ENCODE results near the gene LBP.
"Not testable (repeated sequence)": the region's sequence is repeated elsewhere in the genome, so short reads cannot be mapped to it uniquely, and the experiment has no call there.

LBP gene

GRCh38 chr20:38343311-38344106 lies 2.8 kb upstream of the LBP start:
- DNase-seq (ENCODE audit: extremely low spot score, insufficient read length, low read depth) (no peak), FAIRE-seq (no peak)

DNA sequence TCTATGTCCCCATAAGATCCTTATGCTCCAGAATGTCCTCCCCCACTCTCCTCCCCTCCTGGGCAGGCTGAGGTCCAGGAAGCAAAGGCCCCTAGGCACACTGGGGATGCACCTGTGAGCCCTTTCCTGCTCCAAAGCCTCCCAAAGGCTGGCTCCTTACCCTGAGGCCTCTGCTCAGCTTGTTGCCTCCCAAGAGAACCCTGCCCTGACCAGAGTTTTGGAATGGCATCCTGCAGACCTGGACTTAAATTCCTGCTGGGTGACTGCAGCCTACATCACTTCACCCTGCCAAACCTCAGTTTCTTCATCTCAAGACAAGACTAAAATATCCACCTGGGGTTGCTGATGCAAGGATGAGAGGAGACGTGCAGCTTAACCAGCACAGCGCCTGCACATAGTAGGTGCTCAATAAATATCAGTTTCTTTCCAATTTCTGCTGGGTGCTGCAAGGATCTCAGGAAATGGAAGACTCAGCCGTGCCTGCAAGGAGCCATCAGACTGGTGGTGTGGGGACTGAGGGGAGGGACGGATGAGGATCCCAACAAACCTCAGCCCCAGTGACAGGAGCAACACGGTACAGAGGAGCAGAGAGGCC lies 2.1 kb upstream of the LBP start:
- no peak for DNase-seq (ENCODE audit: extremely low spot score, insufficient read length, low read depth)
- no peak for FAIRE-seq

DNA sequence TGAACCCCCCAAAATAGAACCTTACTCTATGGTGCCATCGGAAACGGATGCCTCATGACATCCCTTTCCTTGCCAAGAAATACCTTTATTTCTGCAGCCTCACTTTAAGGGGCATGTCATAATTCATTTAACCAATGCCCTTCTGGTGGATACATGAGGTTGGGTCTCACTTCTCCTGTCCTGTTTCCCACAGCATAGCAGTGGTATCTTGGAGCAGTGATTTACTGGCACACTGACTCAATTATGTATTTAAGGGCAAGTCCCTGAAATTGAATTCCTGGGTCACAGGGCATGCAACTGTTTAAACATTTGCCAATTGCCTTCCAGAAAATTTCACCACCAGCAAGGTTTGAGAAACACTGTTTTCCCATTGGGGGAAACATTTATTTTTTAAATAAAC lies 639 bp upstream of the LBP start:
- FAIRE-seq (no peak), DNase-seq (ENCODE audit: extremely low spot score, insufficient read length, low read depth) (no peak)

- FAIRE-seq (no peak), DNase-seq (ENCODE audit: extremely low spot score, insufficient read length, low read depth) (no peak)
Observed at GRCh38 chr20:38346741-38347140, 459 bp downstream of the LBP start.

- no peak for DNase-seq (ENCODE audit: extremely low spot score, insufficient read length, low read depth)
- FAIRE-seq, result no peak
Observed at GRCh38 chr20:38349856-38350255, 3.6 kb downstream of the LBP start.

- no peak for DNase-seq (ENCODE audit: extremely low spot score, insufficient read length, low read depth)
- FAIRE-seq, result no peak
Observed at GRCh38 chr20:38350879-38351775, 4.8 kb downstream of the LBP start.

DNA sequence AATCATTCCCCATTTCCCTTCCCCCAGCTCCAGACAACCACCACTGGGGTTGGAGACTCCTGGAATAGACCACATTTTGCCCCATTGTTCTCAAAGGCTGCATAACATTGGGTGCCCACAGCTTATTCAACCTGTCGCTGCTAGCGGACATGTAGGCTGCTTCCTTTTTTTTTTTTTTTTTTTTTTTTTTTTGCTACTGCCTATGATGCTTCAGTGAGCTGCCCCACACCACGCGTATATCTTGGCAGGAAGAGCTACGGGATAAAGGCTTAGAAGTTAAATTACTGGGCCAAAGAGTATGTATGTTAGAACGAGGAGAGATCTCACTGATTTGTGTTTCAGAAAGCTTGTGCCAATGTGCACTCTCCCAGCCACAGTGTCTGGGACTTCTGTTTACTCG lies 7.0 kb downstream of the LBP start:
- DNase-seq (ENCODE audit: extremely low spot score, insufficient read length, low read depth) (no peak), FAIRE-seq (no peak)

DNA sequence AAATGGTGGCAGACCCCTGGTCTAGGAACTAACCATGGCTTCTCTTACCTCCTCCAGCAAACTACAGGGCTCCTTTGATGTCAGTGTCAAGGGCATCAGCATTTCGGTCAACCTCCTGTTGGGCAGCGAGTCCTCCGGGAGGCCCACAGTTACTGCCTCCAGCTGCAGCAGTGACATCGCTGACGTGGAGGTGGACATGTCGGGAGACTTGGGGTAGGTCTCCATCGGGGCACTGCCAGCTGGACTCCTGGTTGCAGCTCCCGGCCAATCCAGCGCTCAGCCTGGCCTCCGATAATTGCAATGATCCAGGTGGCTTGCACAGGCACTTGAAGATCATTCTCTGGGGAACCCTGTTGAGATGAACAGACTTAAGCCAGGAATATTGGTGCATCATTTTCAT lies 7.9 kb downstream of the LBP start:
- no peak for FAIRE-seq
- DNase-seq (ENCODE audit: extremely low spot score, insufficient read length, low read depth), result no peak

GRCh38 chr20:38355161-38356012 lies 9.1 kb downstream of the LBP start:
- FAIRE-seq, result no peak

GRCh38 chr20:38357653-38358207 lies 11.4 kb downstream of the LBP start:
- FAIRE-seq (no peak), DNase-seq (ENCODE audit: extremely low spot score, insufficient read length, low read depth) (no peak)

More at GRCh38 chr20:38355161-38356012, 9.1 kb downstream of the LBP start:
- no peak for DNase-seq (ENCODE audit: extremely low spot score, insufficient read length, low read depth)

DNA sequence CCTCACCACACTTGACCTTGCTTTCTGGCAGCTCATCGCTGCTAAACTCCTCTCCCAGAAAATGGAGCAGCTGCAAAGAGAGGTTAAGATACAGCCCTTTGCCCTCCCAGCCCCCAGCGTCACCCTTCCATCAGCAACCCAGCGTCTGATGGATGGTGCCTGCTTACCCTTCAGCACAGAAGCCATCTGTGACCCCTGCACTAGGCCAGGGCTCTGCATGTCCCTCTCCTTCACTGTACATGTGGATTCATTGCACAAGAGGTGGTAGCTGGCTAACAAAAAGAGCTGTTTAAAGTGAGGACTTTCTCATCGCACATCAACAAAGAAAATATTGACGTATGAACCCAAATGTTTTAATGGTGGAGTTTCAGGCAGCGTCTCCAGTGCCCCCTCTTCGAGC lies 12.3 kb downstream of the LBP start:
- no peak for DNase-seq (ENCODE audit: extremely low spot score, insufficient read length, low read depth)
- FAIRE-seq, result no peak

GRCh38 chr20:38363004-38363747 lies 16.9 kb downstream of the LBP start:
- FAIRE-seq (no peak), DNase-seq (ENCODE audit: extremely low spot score, insufficient read length, low read depth) (no peak)

- FAIRE-seq (no peak), DNase-seq (ENCODE audit: extremely low spot score, insufficient read length, low read depth) (no peak)
Observed at GRCh38 chr20:38369389-38369788, 23.1 kb downstream of the LBP start.

- FAIRE-seq, result no peak
Observed at GRCh38 chr20:38372806-38373205, 26.5 kb downstream of the LBP start.

DNA sequence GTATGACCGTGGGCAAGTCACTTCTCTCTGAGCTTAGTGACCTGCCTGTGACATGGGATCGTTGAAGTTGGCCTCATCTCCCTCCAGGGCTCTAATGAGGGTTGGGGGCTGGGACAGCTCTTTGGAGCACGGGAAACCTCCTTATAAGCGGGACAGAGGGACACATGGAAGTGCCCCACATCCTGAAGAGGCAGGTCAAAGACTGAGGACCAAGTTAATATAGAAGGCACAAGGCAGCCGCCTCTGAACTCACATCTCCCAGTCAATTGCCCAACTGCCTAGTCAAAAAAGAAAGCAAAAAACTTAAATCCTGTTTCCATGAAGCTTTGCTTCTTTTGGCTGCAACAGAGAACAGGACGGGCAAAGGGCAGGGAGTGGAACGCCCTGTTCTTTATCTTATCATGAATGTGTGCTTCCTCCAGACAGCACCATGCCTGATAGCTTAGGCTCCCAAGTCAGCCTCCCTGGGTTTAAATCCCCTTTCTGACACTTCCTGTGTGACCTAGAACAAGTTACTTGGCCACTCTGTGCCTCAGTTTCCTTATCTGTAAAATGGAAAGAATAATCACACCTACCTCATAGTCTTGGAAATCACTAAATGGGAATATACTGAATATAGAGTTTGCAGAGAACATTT lies 27.1 kb downstream of the LBP start:
- FAIRE-seq (no peak), DNase-seq (ENCODE audit: extremely low spot score, insufficient read length, low read depth) (no peak)

More at GRCh38 chr20:38372806-38373205, 26.5 kb downstream of the LBP start:
- no peak for DNase-seq (ENCODE audit: extremely low spot score, insufficient read length, low read depth)

DNA sequence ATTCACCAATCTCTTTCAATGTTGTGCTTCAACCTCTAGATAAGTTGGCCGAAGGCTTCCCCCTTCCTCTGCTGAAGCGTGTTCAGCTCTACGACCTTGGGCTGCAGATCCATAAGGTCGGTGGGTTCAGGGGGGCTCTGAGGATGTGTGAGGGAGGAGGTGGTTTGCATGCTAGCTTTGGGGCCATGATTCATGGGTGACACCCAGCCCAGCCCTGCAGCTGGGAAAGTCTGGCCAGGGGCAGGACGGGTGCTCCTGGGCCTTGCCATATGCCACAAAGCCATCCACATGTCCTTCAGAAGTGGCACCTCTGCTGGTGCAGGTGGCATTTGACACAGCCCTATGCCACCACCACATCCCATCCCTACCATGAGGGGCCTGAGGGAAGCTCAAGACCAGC lies 27.6 kb downstream of the LBP start:
- FAIRE-seq (no peak), DNase-seq (ENCODE audit: extremely low spot score, insufficient read length, low read depth) (no peak)

DNA sequence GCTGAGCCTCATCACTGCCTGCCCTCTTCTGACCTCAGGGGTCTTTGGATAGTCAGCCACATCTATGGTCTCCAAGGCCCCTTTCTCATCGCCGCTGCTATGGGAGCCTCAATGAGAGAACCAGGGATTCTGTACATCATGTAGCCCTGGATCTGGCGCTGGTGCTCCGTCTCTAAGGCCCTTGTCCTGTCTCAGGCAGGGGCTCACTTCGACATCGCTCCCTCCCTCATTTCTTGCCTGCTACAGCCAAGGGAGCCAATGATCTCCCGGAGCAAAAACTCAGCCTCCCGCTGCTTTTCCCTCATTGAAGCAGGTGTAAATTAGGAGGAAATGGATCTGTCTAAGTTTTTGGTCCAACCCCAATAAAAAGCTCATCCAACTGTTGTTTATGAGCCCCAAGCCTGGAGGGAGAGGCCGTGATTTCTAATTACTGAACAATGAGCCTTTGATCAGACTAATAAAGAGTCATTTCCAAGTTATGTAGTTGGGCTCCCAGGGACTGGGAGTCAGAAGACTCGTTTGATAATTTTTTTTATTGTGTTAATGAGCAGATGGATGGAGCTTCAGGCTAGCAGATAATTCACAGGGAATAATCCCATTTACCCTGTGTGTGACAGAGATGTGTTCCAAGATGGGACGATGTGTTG lies 30.9 kb downstream of the LBP start:
- FAIRE-seq, result no peak
- DNase-seq (ENCODE audit: extremely low spot score, insufficient read length, low read depth), result no peak

DNA sequence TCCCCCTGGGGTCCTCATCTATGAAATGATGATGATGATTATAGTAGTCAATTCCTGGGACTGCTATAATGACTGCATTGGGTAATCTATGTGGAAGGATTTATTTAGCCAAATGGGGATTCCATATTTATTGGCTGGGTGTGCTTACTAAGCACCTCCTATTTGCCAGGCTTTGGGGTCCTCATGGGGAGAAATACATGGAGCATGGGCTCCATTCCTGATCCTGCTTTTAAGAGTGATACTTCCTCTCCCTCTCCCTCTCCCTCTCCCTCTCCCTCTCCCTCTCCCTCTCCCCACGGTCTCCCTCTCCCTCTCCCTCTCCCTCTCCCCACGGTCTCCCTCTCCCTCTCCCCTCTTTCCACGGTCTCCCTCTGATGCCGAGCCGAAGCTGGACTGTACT lies 31.6 kb downstream of the LBP start:
- not testable (repeated sequence) for FAIRE-seq; DNase-seq (ENCODE audit: extremely low spot score, insufficient read length, low read depth)
